HG03103 (cell line): ENCODE data around the gene SLC35F6.
"Not testable (repeated sequence)": the region's sequence is repeated elsewhere in the genome, so short reads cannot be mapped to it uniquely, and the experiment has no call there.

Experiments
- ATAC-seq: cut with Tn5 transposase; IDR thresholded peaks from one replicate; pipeline ENCODE4 v1.9.1; 2021; ENCODE audit warnings: low read depth; ENCODE audit not compliant: unreplicated experiment

SLC35F6 gene

DNA sequence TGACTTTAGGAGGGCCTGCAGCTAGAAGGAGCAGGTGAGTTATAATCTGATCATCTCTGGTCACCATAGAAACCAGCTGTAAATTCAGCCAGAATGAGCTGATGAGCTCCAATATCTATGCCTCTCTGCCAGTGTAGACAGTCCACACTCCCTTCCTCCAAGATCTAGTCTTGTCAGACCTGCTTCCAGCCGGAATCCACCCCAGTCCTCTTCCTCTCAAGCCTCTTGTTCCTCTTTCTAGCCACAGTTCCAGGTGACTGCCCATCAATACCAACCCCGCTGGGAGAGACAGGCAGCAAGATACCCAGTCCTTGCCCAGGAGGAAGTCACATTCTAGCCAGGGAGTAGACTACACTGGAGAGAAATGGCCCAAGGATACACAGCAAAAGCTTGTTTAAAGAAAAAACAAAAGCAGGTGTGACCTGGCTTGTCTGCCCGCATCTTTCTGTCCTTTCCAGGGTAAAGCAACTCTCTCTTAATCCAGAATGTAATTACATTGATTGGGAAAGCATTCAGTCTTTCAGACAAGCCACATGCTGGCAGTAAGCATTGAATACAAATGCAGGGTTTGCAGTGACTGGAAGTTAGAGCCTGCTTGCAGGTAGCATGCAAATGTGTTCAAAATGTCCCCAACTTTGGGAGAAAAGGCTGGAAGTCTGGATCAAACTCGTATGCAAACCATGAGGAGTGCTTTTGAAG lies 9.0 kb upstream of the SLC35F6 start:
- ATAC-seq: no peak

DNA sequence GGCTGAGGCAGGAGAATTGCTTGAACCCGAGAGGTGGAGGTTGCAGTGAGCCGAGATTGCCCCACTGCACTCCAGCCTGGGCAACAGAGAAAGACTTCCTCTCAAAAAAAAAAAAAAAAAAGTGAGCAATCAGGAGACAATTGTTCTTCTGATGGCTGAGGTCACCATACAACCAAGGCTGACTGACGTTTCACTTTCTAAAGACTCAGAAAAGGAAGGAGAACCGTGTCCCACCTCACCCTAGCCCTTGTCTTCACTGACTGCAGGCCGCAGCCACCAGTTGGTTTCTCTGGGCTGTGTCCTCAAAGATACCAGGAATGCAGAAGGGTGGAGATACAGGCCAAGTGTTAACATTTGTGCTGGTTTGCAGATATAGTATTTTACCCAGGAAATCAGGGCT lies 7.7 kb upstream of the SLC35F6 start:
- no peak for ATAC-seq

DNA sequence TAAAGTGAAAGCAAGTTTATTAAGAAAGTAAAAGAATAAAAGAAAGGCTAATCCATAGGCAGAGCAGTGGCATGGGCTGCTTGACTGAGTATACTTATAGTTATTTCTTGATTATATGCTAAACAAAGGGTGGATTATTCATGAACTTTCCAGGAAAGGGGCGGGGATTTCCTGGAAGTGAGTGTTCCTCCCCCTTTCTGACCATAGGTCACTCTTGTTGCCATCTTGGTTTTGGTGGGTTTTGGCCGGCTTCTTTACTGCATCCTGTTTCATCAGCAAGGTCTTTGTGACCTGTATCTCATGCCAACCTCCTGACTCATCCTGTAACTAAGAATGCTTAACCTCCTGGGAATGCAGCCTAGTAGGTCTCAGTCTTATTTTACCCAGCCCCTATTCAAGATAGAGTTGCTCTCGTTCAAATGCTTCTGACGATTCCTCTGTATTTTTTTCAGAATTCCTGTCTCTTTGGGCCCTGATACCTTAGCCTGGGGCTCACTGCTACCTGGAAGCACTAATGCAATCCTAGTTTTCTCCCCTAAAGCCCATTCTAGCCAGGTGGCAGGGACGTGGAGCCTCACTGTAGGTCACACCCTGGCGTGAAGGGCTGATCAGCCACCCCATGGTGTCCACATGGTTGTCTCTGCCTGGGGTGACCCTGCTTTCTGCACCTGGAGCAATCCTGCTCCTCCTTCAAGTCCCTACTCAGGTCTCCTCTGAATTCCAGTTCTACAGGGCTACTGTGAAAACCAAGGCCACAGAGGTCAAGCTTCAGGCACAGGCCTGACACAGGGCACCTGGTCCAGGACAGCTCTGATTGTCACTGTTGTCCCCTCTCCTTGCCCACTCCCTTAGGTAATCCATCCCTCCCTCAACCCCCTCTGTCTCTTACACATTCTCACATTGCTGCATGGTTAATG lies 6.0 kb upstream of the SLC35F6 start:
- ATAC-seq: no peak

DNA sequence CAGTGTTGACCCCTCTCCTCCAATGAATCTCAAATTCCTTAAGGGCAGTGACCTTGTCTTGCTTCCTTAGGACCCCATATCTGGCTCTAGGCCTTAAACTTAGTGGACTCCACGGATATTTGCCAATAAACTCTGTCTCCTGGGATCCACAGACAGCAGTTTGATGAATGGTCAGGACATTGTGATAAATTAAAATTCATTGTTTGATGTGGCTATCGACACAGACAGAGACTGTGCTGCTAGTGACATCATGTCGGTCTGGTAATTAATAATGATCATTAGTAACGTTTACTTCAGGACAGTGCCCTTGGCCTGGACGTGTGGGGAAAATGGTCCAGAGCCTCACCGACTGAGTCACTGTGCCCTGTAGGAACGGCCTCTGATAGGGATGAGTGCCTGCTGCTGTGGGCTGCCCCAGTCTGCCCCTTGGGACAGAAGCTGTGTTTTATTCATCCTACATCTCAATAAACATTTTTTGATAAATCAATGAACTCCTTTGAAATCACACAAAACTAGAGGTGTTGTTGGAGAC lies 5.2 kb upstream of the SLC35F6 start:
- ATAC-seq: no peak

DNA sequence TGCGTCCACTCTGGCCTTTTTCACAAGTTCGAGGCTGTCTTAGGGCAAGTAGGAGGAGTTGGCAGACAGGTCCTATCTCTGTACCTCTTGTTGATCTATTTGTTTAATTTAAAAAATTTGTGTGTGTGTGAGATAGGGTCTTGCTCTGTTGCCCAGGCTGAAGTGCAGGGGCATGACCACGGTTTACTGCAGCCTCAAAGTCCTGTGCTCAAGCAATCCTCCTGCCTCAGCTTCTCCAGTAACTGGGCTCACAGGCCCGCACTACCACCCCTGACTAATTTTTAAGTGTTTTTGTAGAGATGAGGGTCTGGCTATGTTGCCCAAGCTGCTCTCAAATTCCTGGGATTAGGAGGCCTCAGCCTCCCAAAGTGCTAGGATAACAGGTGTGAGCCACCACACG lies 4.2 kb upstream of the SLC35F6 start:
- no peak for ATAC-seq

DNA sequence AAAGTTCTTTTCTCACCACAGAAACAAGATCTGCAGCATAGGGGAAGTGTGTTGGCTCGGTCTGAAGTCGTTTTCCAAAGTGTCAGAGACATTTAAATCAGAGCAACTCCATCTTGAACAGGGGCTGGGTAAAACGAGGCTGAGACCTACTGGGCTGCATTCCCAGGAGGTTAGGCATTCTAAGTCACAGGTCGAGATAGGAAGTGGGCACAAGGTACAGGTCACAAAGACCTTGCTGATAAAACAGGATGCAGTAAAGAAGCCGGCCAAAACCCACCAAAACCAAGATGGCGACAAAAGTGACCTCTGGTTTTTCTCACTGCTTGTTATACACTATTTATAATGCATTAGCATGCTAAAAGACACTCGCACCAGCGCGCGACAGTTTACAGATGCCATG lies 3.1 kb upstream of the SLC35F6 start:
- ATAC-seq: not testable (repeated sequence)

DNA sequence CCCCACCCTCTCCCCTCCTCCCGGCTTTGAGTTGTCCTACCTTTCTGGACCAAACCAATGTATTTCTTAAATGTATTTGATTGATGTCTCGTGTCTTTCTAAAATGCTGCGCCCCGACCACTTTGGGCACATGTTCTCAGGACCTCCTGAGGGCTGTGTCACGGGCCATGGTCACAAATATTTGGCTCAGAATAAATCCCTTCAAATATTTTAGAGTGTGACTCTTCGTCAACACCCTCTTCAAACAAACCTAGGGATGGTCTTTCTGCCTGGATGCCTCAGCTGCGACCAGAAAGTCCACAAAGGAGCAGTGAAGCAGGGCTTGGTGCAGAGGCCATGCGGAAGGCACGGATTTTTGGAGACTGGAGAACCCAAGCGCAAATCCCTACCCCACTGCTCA lies 1.1 kb upstream of the SLC35F6 start:
- no peak for ATAC-seq

DNA sequence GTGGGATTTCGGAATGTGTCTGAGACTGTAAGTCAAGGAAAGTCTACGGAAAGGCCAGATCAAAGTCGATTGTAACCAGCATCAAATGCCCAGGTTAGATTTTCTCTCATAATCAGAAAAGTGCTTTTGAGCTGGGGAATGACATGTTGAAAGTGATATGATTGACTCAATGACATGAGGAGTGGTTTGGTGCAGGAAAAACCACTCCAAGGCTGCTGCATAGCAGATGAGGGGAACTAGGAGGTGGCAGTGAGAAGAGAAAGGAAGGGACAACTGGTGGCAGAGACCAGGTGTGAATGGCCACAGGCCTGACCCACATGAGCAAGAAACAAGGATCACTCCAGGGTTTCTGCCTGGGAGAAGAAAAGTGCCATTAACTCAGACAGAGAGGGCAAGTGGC lies 822 bp downstream of the SLC35F6 start:
- ATAC-seq: no peak

DNA sequence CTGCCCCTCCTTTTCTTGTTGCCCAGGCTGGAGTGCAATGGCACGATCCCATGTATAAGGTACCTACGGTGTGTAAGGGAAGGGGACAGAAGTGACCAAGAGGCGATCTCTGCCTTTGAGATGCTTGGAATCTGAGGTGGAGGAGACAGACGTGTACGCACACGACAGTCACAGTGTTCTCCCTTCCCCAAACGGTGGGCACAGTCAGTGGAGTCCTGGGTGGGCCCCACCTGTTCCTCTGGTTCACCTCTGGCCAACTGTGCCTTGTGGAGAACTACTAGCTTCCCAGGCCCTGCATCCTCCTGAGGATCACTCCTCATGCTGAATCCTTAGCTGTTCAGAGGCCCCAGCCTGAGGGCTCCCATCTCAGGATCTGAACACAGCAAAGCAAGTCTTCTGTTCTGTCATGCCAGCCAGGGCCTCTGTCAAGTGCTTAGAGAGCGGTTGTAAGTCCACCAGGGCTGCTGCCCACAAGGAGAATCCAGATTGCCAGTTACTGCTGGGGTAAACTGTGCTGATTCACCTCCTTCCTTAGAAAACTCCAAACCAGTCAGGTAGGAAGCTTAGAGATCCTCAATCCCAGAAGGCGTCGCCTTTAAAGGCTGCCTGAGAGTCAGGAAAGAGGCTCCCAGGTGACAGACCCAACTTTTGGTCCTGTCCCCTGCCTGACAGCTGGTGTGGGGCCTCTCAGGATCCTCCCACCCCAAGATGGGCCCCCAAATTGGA lies 1.6 kb downstream of the SLC35F6 start:
- no peak for ATAC-seq

DNA sequence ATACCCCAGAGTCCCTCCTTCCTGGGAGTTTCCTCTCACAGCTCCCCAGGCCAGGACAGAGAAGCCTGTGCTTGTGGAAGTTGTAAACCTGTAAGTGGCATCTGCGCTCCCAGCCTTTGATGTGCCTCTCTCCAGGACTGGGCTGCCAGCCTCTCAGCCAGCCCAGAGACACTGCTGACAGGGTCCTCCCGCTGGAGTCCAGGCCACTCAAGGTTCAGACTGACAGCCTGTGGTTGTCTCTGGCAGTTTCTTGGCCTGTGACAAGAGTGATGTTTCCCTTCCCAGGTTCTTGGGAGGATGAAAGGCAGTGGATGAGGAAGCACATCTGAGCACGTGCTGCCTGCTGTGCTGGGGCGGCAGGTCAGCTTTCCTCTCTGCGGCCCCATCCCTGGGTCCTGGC lies 3.0 kb downstream of the SLC35F6 start:
- no peak for ATAC-seq

DNA sequence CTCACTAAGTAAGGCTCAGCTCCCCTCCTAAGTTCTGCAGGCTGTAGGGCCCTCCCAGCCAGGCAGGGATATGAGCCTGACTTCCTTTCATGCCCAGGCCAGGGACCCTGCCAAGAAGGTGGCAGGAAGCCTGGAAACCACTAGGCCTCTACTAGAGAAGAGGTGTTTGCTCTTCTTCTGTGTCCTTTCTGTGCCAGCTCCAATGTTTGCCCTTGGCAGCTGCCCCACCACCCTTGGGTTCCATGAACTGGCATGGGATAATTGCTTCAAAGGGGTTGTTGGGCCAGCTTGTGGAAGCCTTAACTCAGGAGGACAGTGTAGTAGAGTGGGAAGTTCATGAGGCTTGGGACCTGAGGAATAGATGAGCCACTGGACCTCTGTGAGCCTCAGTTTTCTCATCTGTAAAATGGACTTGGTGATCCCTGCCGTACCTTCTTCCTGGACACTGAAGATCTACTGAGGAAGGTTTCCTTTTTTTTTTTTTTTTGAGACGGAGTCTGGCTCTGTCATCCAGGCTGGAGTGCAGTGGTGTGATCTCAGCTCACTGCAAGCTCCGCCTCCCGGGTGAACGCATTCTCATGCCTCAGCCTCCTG lies 3.9 kb downstream of the SLC35F6 start:
- ATAC-seq: no peak

DNA sequence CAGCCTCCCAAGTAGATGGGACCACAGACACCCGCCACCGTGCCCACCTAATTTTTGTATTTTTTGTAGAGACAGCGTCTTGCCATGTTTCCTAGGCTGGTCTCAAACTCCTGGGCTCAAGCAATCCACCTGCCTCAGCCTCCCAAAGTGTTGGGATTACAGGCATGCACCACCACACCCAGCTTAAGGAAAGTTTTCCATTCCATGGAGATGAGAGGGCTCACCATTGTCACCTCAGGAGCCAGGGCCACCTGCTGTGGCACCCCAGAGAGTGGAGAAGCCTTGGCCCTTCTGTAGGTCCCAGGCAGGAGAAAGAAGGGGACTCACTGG lies 4.6 kb downstream of the SLC35F6 start:
- no peak for ATAC-seq

DNA sequence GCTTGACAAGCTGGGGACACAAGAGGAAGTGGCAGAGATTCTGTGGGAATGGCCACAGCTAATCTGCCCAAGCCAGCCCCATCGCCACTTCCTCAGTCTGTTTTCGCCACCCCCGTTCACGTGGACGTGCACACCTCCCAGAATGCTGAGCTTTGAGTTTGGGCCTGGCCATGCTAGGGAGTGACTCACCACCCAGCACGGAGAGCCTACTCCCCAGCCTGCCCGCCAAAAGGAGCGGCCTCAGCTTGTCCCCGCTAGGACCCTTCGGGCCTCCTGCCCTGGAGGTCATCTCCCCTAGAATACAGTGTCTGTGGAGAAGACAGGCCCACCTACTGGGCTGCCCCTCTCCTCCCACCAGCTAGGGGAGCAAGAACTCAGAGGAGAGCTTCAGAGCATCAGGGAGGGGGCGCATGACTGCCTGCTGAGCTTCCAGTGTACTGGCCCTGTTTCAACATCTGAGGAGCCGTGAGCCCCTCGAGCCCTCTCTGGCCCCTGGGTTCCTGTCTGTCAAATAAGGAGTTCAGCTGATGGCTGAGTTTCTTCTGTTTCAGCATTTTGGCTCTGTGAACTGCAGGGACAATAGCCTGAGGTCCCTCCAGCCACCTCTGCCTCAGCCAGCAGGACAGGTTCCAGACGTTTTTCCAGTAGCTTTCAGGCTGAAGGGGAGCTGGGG lies 5.1 kb downstream of the SLC35F6 start:
- no peak for ATAC-seq

DNA sequence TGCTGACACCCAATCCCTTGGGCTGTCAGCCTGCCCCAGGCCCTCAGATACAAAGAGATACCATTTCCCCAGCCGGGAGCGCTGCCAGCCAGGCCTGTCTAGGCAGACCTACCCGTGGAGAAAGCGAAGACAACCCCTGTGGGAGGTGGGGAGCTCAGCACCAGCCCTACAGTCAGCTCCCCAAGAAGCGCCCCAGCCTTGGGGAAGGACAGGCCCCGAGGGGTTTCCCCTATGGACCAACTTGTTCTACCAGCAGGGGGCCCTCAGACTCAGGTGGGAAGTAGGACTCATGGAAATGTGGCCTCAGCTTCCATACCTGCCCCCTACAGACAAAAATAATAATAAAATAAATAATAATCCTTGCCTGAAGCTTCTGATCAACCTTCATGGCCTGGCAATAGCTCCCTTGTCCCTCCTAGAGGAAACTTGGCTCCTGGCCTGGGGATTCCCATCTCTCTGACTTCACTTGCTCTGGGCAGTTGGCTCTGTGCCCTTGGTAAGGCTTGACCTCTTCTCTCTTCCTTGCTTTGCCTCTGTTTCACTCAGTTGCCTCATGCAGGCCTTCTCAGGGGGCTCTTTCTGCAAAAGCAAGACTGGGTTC lies 7.0 kb downstream of the SLC35F6 start:
- ATAC-seq: no peak

DNA sequence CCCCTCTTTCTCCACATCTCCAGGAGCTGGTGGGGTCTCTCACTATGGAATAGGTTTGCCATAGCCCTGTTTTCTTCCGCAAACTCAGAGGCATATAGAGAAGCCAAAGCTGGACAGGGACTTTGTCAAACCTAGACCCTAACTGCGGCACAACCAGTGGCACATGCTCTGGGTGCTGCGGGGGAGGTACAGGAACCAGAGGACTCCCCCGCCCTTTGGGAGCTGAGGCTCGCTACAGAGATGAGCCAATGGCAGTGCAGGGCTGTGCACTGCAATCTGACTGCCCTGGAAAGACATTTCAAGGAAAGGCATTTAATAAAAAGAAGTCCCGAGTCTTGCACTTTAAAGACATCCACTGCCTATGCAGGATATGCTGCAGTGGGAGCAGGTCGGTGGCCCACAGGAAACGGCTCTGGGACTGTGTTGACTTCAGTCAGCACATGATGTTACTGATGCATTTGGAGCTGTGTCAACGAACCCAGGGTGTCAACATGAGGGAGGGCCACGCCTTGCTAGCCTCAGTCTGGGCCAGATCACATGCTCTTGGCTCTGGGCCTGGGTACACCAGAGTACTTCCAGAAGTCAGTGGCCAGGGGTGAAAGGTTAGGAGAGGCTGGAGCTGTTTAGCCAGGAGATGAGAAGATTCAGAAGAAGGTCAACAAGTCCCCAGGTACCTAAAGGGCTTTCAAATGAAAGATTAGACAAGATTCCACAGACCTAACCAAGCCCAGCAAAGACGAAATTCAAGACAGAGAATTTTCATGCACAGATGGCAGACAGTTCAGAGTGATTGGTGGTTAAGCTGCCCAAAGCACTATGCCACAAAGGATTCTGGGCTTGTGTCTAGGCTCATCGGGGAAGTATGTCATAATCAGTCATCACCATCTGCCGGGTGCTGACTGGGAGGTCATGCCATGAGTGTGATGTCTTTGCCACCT lies 8.2 kb downstream of the SLC35F6 start:
- no peak for ATAC-seq

DNA sequence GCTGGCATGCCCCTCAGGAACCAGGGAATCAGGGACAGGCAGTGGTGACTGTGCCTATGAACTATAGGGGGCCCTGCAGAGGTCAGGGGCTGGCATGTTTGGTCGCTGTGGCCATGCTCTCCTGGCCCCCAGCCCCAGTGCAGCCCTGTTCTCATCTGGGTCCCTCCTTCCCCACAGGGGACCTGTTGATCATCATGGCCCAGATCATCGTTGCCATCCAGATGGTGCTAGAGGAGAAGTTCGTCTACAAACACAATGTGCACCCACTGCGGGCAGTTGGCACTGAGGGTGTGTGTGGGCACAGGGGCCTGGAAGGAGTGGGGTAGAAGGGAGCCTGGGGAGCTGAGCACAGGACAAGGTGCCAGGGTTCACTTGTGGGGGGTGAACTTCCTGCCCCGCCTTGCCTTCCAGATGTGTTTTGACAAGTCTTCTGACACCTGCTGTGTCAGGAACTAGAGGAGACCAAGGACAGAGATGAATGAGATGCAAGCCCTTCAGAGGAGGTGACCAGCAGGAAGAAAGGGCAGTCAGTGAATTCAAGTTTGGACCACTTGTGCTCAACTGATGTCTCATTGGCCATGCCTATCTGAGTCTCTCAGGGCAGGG lies 12.2 kb downstream of the SLC35F6 start:
- ATAC-seq: no peak

DNA sequence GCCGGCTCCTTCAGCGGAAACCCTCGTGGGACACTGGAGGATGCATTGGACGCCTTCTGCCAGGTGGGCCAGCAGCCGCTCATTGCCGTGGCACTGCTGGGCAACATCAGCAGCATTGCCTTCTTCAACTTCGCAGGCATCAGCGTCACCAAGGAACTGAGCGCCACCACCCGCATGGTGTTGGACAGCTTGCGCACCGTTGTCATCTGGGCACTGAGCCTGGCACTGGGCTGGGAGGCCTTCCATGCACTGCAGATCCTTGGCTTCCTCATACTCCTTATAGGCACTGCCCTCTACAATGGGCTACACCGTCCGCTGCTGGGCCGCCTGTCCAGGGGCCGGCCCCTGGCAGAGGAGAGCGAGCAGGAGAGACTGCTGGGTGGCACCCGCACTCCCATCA lies 14.0 kb downstream of the SLC35F6 start:
- ATAC-seq: no peak

DNA sequence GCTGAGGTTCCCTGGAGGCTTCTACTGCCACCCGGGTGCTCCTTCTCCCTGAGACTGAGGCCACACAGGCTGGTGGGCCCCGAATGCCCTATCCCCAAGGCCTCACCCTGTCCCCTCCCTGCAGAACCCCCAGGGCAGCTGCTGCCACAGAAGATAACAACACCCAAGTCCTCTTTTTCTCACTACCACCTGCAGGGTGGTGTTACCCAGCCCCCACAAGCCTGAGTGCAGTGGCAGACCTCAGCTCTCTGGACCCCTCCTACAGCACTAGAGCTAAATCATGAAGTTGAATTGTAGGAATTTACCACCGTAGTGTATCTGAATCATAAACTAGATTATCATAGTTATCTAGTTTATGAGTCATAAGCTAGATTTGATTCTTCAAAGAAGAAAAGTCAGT lies 14.4 kb downstream of the SLC35F6 start:
- no peak for ATAC-seq
